OCI-LY3 (cell line): ENCODE results near the gene AQP1.

Source experiments
- H2AFZ ChIP-seq: fragments of 200-600, 300-600 bp; shearing (Covaris generic); 2 replicates; pipeline ENCODE4 v1.6.0; 2014; ENCODE audit warnings: antibody characterized with exemption, low read depth, low read length
- H3K27ac ChIP-seq: fragments of 200-600, 300-600 bp; sonication (generic); 2 replicates; pipeline ENCODE4 v1.5.1; 2014; ENCODE audit warnings: mild to moderate bottlenecking, low read length, moderate library complexity, mixed read lengths
- H3K27me3 ChIP-seq: fragments of 200-600, 300-600 bp; sonication (generic); 2 replicates; pipeline ENCODE4 v1.6.1; 2014; ENCODE audit warnings: low read depth, low read length, mixed read lengths
- H3K36me3 ChIP-seq: fragments of 200-600, 300-600 bp; sonication (generic); replicated peaks from 2 replicates; pipeline ENCODE3; 2014; ENCODE audit warnings: low read depth, low read length, mixed read lengths
- H3K4me1 ChIP-seq: fragments of 300-600, 200-600 bp; sonication (generic); 2 replicates; pipeline ENCODE4 v1.6.1; 2014; ENCODE audit warnings: low read length, mixed read lengths
- H3K4me2 ChIP-seq: fragments of 200-600, 300-600 bp; sonication (generic); 2 replicates; pipeline ENCODE4 v1.6.1; 2014; ENCODE audit warnings: low read length, mixed read lengths
- H3K4me3 ChIP-seq: fragments of 300-600, 200-600 bp; sonication (generic); 2 replicates; pipeline ENCODE4 v1.5.1; 2014; ENCODE audit warnings: antibody characterized with exemption, mild to moderate bottlenecking, low read length, moderate library complexity
- H3K79me2 ChIP-seq: fragments of 300-600, 200-600 bp; shearing (Covaris generic); 2 replicates; pipeline ENCODE4 v1.6.1; 2014; ENCODE audit warnings: mild to moderate bottlenecking, low read length, mixed read lengths
- H3K9ac ChIP-seq: fragments of 300-600, 200-600 bp; shearing (Covaris generic); 2 replicates; pipeline ENCODE4 v1.6.0; 2014; ENCODE audit warnings: mild to moderate bottlenecking, low read length, moderate library complexity
- H3K9me3 ChIP-seq: fragments of 200-600, 300-600 bp; shearing (Covaris generic); 2 replicates; pipeline ENCODE4 v1.6.1; 2014; ENCODE audit warnings: low read length, mixed read lengths; ENCODE audit not compliant: insufficient read depth
- H4K20me1 ChIP-seq: fragments of 200-600, 300-600 bp; sonication (generic); 2 replicates; pipeline ENCODE4 v1.6.1; 2016; ENCODE audit warnings: low read length, mixed read lengths; ENCODE audit not compliant: insufficient read depth
- CTCF ChIP-seq: fragments of 200-600, 300-600 bp; sonication (generic); IDR thresholded peaks from 2 replicates; pipeline ENCODE4 v1.5.1; 2014; ENCODE audit warnings: antibody characterized with exemption, low read length, low read depth
- EZH2phosphoT487 ChIP-seq: fragments of 200-600 bp; shearing (Covaris generic); IDR thresholded peaks from 2 replicates; pipeline ENCODE4 v1.6.1; 2018; ENCODE audit warnings: antibody characterized with exemption, mixed run types, low read depth

Gene AQP1

GRCh38 chr7:30956704-30957103, 45.1 kb downstream of the AQP1 start:
- H3K9ac ChIP-seq: no peak overlapping the region
- H3K27me3 ChIP-seq: no peaks in the 10 kb centered on the region
- H2AFZ ChIP-seq: no peak overlapping the region
- no peaks in the 10 kb centered on the region for H3K9me3 ChIP-seq
- H3K4me1 ChIP-seq: no peaks in the 10 kb centered on the region
- H3K4me3 ChIP-seq: no peak overlapping the region
- H4K20me1 ChIP-seq: no peaks in the 10 kb centered on the region
- H3K79me2 ChIP-seq: no peaks in the 10 kb centered on the region
- H3K27ac ChIP-seq: no peak overlapping the region
- TF ChIP-seq EZH2phosphoT487 (no peak), CTCF (no peak)
- H3K4me2 ChIP-seq: no peak overlapping the region
- H3K36me3 ChIP-seq: no peaks in the 10 kb centered on the region

- no peak within 1 kb of the TSS for H3K4me3 ChIP-seq
- no peaks in the 10 kb centered on the region for H3K9me3 ChIP-seq
- H4K20me1 ChIP-seq: no peaks in the 10 kb centered on the region
- H3K9ac ChIP-seq: no peak within 1 kb of the TSS
- H3K36me3 ChIP-seq: no peaks in the 10 kb centered on the region
- H3K79me2 ChIP-seq: no peaks in the 10 kb centered on the region
- no peak within 1 kb of the TSS for H2AFZ ChIP-seq
- H3K4me2 ChIP-seq: no peak within 1 kb of the TSS
- no peak within 1 kb of the TSS for H3K27ac ChIP-seq
- H3K27me3 ChIP-seq: no peaks in the 10 kb centered on the region
- TF ChIP-seq CTCF: no peak
- no peak for TF ChIP-seq EZH2phosphoT487
- peaks cover 7% of the 10 kb centered on the region for H3K4me1 ChIP-seq
Measured at GRCh38 chr7:30963842-30964241, 52.2 kb downstream of the AQP1 start, which contains the start of gene GHRHR. TSS of gene GHRHR (plus strand) at chr7:30963953. CDS start at chr7:30964069, 116 bp downstream.

- Histone ChIP-seq H2AFZ (no peak overlapping the region), H3K4me2 (no peak overlapping the region), H3K79me2 (no peaks in the 10 kb centered on the region), H3K9ac (no peak overlapping the region), H3K36me3 (no peaks in the 10 kb centered on the region), H4K20me1 (no peaks in the 10 kb centered on the region), H3K4me1 (peaks cover 7% of the 10 kb centered on the region), H3K27me3 (no peaks in the 10 kb centered on the region), H3K9me3 (no peaks in the 10 kb centered on the region), H3K4me3 (no peak overlapping the region), H3K27ac (no peak overlapping the region)
- TF ChIP-seq EZH2phosphoT487: no peak
- TF ChIP-seq CTCF: no peak
Measured at GRCh38 chr7:30965372-30965771, 53.7 kb downstream of the AQP1 start.

GRCh38 chr7:30965883-30966282, 54.2 kb downstream of the AQP1 start:
- H3K9me3 ChIP-seq: no peaks in the 10 kb centered on the region
- no peak overlapping the region for H3K4me3 ChIP-seq
- H3K79me2 ChIP-seq: no peaks in the 10 kb centered on the region
- no peak overlapping the region for H3K27ac ChIP-seq
- no peaks in the 10 kb centered on the region for H3K27me3 ChIP-seq
- no peaks in the 10 kb centered on the region for H3K36me3 ChIP-seq
- no peak overlapping the region for H3K4me2 ChIP-seq
- H4K20me1 ChIP-seq: no peaks in the 10 kb centered on the region
- no peak overlapping the region for H3K9ac ChIP-seq
- H3K4me1 ChIP-seq: peaks cover 7% of the 10 kb centered on the region
- TF ChIP-seq CTCF (no peak), EZH2phosphoT487 (no peak)
- no peak overlapping the region for H2AFZ ChIP-seq
